Calu3 (cell line): Measurements from ENCODE around the gene CENPB. TPM values are rescaled to one million over a fixed set of nuclear protein-coding genes. Genes with fewer than 3 reads are reported as not detected.

ENCODE experiments used
- BruUV-seq: library from RNA; stranded (reverse); fragments of 400-500 nt; replicated peaks from 2 replicates; lab custom pipeline; 2021; lab: Mats Ljungman, UMichigan
- CTCF ChIA-PET: fragments of 300-600 bp; sonication (Branson Sonifier 250); formaldehyde crosslinking; loops from one replicate; lab custom pipeline; 2022; ENCODE audit warnings: antibody characterized with exemption; lab: Charles Lee
- DNase-seq: peaks from one replicate; pipeline ENCODE4 v3.0.0; 2022
- H3K27ac Mint-ChIP-seq: one replicate; pipeline ENCODE4 v1.8.0; 2022; ENCODE audit warnings: mixed read lengths; ENCODE audit not compliant: unreplicated experiment
- H3K27me3 Mint-ChIP-seq: one replicate; pipeline ENCODE4 v1.8.0; 2022; ENCODE audit warnings: mixed read lengths; ENCODE audit not compliant: unreplicated experiment
- H3K36me3 Mint-ChIP-seq: one replicate; pipeline ENCODE4 v1.8.0; 2022; ENCODE audit warnings: mild to moderate bottlenecking, moderate library complexity, mixed read lengths; ENCODE audit not compliant: insufficient read depth, unreplicated experiment
- H3K4me1 Mint-ChIP-seq: one replicate; pipeline ENCODE4 v1.8.0; 2022; ENCODE audit warnings: mild to moderate bottlenecking, low read depth, mixed read lengths; ENCODE audit not compliant: unreplicated experiment
- H3K4me3 Mint-ChIP-seq: one replicate; pipeline ENCODE4 v1.8.0; 2022; ENCODE audit warnings: mild to moderate bottlenecking, low read depth, moderate library complexity, mixed read lengths; ENCODE audit not compliant: unreplicated experiment
- H3K9me3 Mint-ChIP-seq: one replicate; pipeline ENCODE4 v1.8.0; 2022; ENCODE audit warnings: low read depth, mixed read lengths; ENCODE audit not compliant: unreplicated experiment
- intact Hi-C: fragments of 100-400 bp; cut with micrococcal nuclease; formaldehyde crosslinking; loops from one replicate; pipeline ENCODE4 v1.10.0; 2022; ENCODE audit not compliant: unreplicated experiment
- total RNA-seq: library from RNA; stranded (reverse); gene quantifications from 2 replicates; pipeline ENCODE4 v1.2.3, GENCODE V29; 2022
- TF ChIP-seq, protein P1 (sequence below): fragments of 200-600 bp; IDR thresholded peaks from one replicate; pipeline ENCODE4 v1.8.0; 2022; ENCODE audit warnings: antibody characterized with exemption; ENCODE audit not compliant: unreplicated experiment

Gene CENPB
- total RNA-seq, 1 experiment from 2014 or later = 44.9 TPM

DNA sequence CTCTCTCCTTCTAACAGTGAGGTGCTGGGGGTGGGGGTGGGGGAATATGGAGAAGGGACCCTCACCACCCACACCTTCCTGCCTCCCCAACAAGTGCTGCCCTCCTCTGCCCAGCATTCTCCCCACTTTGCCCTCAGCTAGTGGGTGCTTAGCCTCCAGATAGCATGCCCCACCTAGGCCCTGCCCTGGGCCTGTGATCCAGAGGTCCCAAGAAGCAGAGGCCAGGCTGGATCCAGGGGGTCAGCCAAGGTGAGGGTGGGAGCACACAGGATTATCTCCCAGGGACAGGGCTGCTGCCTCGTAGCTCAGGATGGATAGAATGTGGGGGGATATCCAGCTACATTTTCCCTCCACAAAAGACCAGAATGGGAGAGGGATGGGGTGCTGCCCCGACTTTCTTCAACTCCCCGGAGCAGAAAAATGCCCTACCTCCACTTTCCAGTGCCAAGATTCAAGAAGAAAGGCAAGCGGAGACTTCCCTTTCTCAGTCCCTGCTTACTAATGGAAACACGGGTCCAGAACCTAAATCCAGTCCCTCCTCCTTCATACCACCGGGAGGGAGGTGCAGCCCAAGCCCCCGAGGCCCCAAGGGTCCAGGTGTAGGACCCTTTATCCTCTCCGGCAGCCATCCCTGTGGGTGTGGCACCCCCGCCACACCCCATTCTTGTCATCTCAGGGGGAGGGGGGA lies 20.0 kb downstream of the CENPB start:
- Mint-ChIP-seq H3K27ac (no peak overlapping the region), H3K27me3 (no peaks in the 10 kb centered on the region), H3K4me1 (no peaks in the 10 kb centered on the region), H3K36me3 (peaks cover 29% of the 10 kb centered on the region), H3K9me3 (no peaks in the 10 kb centered on the region), H3K4me3 (peak overlapping the region; percentile 78)
- BruUV-seq = no TSS peak
- CTCF ChIA-PET = interaction anchor here (0.7 kb wide), 1 partner anchor 203 kb away, joined by 5 read pairs; no protein-coding TSS in a partner anchor
- intact Hi-C loops = no loop called here
- DNase-seq = no peak
- TF ChIP-seq, protein P1, sequence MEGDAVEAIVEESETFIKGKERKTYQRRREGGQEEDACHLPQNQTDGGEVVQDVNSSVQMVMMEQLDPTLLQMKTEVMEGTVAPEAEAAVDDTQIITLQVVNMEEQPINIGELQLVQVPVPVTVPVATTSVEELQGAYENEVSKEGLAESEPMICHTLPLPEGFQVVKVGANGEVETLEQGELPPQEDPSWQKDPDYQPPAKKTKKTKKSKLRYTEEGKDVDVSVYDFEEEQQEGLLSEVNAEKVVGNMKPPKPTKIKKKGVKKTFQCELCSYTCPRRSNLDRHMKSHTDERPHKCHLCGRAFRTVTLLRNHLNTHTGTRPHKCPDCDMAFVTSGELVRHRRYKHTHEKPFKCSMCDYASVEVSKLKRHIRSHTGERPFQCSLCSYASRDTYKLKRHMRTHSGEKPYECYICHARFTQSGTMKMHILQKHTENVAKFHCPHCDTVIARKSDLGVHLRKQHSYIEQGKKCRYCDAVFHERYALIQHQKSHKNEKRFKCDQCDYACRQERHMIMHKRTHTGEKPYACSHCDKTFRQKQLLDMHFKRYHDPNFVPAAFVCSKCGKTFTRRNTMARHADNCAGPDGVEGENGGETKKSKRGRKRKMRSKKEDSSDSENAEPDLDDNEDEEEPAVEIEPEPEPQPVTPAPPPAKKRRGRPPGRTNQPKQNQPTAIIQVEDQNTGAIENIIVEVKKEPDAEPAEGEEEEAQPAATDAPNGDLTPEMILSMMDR = no peak

DNA sequence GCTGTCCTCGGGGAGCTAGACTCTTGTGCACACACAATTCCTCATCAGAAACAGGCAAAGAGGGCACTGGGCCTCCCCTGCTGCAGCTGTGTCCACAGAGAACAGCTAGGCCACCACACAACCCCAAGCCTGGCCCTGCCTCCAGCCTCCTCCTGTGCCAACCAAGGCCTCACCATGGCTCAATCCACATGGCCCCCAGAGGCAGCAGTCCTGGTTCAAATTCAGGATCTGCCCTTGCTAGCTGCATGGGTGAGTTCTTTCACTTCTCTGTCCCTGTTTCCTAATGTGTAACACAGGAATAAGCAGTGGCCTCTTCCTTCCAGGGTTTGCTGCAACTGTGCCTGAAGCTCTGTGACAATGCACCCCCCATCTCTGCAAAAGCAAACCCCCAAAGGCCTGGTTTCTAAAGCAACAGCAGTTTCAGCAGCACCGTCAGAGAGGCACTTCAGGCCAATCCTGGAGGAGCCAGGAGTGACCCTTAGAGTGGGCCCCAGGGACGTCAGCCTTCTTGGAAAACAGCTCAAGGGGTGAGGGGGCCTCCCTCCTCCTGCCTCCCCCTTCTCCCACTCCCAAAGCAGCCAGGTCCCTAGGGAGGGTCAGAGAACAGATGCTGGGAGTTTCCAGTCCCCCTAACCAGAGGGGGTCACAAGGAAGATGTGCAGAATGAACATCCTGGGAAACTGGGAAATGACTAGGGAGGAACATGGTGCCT lies 21.2 kb downstream of the CENPB start:
- no TSS peak for BruUV-seq
- CTCF ChIA-PET = interaction anchor here (0.7 kb wide), 1 partner anchor 202 kb away, joined by 5 read pairs; no protein-coding TSS in a partner anchor
- no peaks in the 10 kb centered on the region for H3K9me3 Mint-ChIP-seq

DNA sequence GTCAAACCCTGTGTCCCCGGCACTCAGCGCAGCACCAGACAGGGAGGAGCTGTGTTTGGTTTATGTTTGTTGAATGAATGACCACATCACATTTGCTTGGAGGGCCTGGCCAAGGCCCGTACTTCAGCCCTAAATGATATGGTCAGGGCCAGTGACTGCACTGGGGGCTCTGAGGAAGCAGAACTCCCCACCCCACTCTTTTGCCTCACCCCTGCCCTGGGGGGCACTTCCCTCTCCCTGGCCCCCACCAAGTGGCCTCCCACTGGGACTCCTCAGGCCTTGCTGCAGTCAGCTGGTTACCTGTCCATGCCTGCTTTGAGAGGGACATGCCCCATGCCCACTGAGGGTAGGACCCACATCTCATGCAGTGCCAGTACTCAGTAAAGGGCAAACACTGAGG lies 21.9 kb downstream of the CENPB start:
- no peak overlapping the region for H3K4me3 Mint-ChIP-seq
- H3K4me1 Mint-ChIP-seq = no peaks in the 10 kb centered on the region
- no peaks in the 10 kb centered on the region for H3K9me3 Mint-ChIP-seq
- no peak overlapping the region for H3K27ac Mint-ChIP-seq
- H3K36me3 Mint-ChIP-seq = peaks cover 33% of the 10 kb centered on the region
- H3K27me3 Mint-ChIP-seq = no peaks in the 10 kb centered on the region
- intact Hi-C loops = no loop called here
- TF ChIP-seq, protein P1 = no peak
- no peak for DNase-seq
- CTCF ChIA-PET = no interaction called here
- BruUV-seq = no TSS peak

More for the DNA sequence above, 21.2 kb downstream of the CENPB start:
- TF ChIP-seq, protein P1 = no peak
- no peaks in the 10 kb centered on the region for H3K4me1 Mint-ChIP-seq
- no peak overlapping the region for H3K4me3 Mint-ChIP-seq
- no peak overlapping the region for H3K27ac Mint-ChIP-seq
- no peak for DNase-seq
- H3K27me3 Mint-ChIP-seq = no peaks in the 10 kb centered on the region
- intact Hi-C loops = no loop called here
- peaks cover 29% of the 10 kb centered on the region for H3K36me3 Mint-ChIP-seq

DNA sequence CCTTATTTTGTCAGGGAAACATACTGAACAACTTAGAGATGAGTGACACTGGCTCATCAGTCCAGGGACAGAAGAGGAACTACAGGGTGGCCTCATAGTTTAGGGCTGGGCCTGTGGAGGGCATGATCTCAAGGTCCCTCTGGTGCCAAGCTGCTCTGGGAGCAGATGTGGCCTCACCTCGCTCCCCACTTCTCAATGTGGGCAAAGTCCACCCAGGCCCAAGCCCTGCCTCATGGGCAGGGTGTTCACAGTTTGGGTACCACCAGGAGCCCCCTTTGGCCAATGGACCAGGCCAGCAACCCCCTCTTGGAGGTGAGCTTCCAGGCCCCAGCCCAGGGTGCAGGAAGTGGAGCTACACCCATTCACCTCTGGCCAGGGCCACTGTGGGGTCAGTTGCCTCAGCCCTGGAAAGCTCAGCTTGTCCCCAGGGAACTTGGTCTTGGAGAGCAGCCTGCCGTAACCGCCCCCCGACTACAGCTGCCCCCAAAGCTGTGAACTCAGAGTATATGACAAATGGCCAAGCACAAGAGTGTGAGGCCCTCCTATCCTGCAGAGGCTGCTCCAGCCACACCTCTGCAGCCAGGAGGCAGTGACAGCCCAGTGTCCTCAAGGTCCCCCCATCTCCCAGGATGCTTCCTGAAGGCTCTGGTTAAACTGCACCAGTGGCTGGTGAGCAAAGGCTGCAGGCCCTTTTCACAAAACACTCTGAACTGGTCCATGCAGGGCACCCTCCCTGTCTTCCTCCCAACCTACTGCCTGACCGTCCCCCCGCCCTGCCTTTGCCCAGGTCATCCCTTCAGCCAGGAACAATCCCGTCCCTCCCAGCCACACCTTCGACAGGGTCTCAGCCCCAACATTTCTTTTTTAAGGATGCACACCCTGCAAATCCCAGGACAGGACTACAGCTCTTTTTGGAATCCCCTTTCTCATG lies 22.6 kb downstream of the CENPB start:
- CTCF ChIA-PET = no interaction called here
- Mint-ChIP-seq H3K36me3 (peaks cover 32% of the 10 kb centered on the region), H3K9me3 (no peaks in the 10 kb centered on the region), H3K27ac (no peak overlapping the region), H3K4me3 (no peak overlapping the region), H3K27me3 (no peaks in the 10 kb centered on the region), H3K4me1 (no peaks in the 10 kb centered on the region)
- no TSS peak for BruUV-seq
- TF ChIP-seq, protein P1 = no peak
- no peak for DNase-seq
- intact Hi-C loops = no loop called here
